GM21786 (cell line): ENCODE measurements around the gene PAX8.
A peak's percentile ranks its signal among the peaks of the same experiment; 100 is the strongest.

Experiments
- ATAC-seq: cut with Tn5 transposase; IDR thresholded peaks from one replicate; pipeline ENCODE4 v1.9.1; 2021; ENCODE audit not compliant: unreplicated experiment

The PAX8 gene

DNA sequence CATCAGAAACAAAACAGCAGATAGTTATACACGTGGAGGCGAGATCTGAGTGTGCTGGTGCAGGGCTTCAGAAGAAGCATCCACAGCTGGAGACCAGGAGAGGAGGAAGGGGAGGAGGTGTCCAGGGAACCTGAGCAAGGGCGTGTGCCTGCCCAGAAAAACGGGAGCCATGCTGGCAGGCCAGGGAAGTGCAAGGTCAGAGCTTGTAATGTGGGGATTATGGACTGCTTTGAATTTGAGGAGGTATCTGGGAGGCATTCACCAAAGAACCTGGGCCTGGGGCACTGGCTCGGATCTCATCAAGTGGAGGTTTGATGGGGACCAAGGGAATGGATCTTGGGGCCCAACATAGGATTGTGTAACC is 92.3 kb downstream of the PAX8 start:
- ATAC-seq: no peak

DNA sequence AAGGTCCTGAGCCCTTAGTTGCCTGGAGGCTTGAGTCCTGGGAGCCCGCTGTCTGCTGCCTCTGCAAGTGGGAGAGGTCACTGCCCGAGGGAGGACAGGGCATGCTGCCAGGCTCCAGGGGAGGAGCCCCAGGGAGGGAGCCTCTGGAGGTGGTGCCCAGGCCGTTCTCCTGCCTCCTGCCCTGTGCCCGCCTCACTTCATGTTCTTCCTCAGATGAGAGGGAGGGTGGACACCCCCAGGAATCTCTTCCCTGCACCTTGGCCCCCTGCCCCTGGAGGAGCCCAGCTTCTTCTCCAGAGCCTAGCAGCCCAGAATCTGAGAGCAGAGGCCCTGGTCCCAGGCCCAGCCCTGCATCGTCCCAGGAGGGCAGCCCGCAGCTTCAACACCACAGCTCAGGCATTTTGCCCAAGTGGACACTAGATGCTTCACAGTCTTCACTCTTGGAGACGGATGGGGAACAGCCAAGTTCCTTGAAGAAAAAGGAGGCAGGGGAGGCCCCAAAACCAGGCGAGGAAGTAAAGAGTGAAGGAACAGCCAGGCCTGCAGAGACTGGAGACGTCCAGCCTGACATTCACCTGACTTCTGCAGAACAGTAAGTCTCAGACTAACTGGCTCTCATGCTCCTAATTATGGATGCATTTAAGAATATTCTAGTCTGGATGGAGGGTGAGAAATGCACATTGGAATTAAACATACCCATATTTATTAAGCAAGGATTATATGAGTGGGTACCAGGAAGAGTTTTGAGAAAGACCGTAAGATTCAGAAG is 92.9 kb downstream of the PAX8 start:
- no peak for ATAC-seq

DNA sequence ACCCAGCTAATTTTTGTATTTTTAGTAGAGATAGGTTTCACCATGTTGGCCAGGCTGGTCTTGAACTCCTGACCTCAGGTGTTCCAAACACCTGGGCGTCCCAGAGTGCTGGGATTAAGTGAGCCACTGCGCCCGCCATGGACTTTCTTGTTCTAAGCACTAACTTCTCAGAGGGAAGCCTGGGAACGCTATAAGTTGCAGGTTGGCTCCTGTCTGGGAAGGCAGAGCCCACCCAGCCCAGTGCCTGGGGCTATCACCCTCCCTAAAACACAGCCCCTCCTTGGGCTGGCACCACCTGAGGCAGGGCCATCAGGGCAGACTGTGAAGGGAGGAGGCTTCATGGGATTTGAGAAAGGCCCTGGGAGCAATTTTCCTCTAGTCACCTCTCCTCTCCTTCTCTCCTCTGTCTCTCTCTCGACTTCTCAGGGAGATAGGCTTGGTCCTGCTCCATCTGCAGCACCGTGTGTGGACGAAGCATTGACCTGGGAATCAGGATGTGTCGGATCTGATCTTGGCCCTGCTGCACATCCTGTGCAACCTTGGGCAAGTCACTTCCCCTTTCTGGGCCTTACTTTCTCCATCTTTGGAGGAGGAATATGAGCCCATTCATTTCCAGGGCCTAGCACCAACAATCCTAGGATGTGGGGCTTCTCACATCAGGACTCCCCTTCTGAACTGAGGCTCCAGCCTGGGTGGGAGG is 94.0 kb downstream of the PAX8 start:
- no peak for ATAC-seq

DNA sequence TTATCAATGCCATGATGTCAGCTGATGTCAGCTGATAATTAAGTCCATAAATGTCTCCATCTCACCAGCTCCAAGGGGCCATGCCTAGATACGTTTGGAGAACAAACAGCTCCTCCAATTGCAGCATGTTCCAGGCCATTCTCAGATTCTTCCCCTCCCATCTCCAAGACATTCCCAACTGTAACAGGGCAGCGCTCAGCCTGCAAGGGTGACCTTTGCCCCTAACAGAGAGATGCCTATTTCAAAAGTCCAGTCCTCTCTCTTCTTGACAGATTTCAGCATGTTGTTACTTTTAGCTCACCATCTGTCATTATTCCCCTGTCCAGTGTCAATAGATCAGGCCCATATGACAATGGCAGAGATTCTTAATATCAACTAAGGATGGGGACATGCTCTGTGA is 95.0 kb downstream of the PAX8 start:
- no peak for ATAC-seq

- no peak for ATAC-seq
These were observed 95.5 kb downstream of the PAX8 start for GRCh38 chr2:113183264-113183663.

DNA sequence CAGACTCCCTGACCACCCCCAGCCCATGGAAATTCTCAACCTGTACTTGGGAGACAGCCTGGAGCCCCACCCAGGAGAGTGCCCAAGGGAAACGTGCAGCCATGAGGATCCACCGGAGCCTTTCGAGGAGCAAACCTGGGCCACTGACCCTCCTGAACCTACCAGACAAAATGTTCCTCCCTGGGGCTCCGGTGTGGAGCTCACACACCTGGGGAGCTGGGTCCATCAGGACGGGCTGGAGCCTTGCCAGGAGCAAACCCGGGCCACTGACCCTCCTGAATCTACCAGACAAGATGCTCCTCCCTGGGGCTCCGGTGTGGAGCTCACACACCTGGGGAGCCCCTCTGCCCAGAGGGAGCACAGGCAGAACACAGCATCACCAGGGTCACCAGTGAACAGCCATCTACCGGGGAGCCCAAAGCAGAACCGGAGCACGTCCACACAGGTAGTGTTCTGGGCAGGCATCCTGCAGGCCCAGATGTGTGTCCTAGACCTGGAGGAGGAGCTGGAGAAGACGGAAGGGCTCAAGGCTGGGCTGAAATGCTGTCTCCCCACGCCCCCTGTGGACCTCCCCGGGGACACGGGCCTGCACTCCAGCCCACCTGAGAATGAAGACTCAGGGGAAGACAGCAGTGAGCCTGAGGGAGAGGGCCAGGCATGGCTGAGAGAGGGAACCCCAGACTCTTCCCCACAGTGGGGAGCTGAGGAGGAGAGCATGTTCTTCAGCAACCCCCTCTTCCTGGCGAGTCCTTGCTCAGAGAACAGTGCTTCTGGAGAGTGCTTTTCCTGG is 96.1 kb downstream of the PAX8 start:
- no peak for ATAC-seq

GRCh38 chr2:113181258-113182051 is 97.3 kb downstream of the PAX8 start:
- ATAC-seq: no peak

GRCh38 chr2:113180131-113180946 is 98.4 kb downstream of the PAX8 start:
- ATAC-seq: no peak

DNA sequence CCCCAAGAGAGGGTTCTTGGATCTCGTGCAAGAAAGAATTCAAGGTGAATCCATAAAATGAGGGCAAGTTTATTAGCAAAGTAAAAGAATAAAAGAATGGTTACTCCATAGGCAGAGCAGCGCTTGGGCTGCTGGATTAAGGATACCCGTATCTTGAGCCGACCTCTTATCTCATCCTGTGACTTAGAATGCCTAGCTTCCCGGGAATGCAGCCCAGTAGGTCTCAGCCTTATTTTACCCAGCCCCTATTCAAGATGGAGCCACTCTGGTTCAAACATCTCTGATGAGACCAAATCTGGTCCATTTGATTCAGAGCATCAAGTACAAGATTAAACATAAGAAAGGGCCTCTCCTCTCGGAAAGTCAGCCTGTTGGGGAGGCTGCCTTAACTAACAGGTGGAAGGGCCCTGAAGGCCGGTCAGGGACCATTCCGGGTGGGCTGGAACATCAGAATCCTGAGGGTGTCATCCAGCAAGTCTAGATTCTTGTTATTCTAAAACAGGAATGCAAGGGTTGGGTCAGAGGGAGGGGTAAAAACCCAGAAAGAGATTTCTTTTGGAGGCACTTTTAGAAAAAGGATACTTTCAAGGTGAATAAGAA is 99.2 kb downstream of the PAX8 start:
- no peak for ATAC-seq

- no peak for ATAC-seq
These were observed 99.8 kb downstream of the PAX8 start for GRCh38 chr2:113178891-113179290.

- ATAC-seq: no peak
These were observed 100.5 kb downstream of the PAX8 start for GRCh38 chr2:113178069-113178746.

DNA sequence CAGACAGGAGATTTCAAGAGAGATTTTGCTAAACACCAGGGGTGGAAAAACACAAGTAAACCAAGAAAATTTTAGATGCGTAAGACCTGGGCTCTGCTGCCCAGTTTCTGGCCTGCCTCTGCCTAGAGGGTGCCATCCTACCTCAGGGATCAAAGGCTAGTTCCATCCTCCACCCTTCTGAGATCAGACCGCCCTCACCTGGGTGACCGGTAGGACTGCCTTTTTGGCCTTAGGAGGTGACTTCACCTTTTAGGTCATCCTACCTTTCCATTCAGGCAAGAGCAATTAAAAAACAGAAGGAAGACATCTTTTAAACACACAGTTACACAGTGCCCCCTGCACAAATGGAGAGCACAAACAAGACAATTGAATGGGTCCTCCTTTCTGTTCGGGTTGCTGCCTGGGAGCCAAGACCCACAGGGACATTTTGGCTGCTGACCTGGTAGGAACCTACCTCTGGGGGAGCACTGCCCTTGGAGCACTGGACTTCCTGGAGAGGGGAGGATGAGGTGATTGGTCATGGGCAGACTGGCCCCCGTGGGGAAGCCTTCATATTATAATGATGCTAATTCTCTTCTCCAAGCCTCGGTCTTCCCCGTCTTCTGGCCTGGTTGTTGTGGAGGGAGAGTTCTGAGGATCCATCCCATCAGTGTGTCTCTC is 101.9 kb downstream of the PAX8 start:
- no peak for ATAC-seq

DNA sequence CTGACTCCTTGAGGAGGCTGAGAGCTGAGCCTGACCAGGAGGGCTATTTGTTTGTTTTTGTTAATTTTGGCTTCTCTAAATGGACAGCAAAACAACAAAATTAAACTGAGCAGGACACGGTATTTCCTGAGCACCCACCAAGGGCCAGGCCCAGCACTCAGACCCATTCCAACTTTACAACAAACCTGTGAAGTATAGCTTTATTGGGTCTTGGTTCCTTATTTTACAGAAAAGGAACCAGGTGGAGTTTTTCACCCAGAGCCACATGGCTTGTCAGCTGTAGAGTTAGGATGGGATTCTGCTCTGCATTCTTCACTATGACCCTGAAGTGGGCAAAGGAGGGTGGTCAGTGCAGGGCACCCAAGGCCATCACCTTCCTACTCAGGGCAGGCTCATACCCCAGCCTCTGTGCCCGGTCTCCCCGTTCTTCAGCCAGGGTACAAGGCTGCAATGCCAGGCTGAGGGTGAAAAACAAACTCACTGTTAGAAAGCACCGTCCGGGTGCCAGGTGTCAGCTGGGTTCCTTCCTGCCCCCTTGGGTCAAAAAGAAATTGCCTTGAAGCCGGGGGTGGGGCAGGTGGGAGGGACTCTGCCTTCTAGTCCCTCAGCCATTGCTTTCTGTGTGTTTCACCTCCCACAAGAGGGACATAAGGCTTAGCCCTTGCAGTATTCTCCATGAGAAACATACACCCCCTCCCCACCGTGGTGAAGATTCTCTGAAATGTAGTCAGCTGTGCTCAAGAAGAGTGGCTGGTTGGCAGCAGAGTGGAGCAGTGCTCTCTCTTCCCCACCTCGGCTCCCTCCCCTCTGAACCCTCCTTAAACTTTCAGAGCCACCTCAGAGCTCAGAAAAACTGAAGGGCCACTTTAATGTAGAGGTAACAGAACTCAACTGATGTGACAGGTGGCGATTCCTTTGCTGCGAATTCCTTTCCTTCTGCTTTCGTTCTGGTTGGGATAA is 102.7 kb downstream of the PAX8 start:
- no peak for ATAC-seq

DNA sequence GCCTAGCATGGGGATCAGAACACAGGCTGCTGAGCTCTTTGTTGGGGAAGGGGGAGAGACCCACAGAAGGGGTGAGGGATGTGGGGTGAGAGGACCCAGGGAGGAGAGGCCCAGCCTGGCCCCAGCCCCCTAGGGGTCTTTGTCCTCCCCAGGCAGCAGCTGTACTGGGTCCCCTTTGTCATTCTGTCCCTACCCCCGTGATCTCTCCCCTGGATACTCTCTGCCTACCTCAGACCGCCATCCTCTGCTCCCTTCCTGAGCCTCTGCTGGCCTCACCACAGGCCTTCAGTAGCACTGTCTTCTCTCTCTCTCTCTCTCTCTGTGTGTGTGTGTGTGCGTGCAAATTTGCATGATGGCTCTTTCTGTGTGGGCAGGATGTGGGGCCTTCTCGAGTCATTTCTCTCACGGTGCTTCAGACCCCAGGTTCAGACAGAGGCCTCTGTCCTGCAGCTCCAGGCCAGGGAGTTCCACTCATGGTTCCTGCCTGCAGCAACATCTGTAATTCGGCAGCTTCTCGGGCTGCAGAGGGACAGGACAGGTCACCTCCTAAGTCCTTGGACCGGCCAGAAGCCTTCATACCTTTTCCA is 103.6 kb downstream of the PAX8 start:
- peak; percentile 64 for ATAC-seq

- ATAC-seq: no peak
These were observed 104.4 kb downstream of the PAX8 start for GRCh38 chr2:113174376-113174750.

DNA sequence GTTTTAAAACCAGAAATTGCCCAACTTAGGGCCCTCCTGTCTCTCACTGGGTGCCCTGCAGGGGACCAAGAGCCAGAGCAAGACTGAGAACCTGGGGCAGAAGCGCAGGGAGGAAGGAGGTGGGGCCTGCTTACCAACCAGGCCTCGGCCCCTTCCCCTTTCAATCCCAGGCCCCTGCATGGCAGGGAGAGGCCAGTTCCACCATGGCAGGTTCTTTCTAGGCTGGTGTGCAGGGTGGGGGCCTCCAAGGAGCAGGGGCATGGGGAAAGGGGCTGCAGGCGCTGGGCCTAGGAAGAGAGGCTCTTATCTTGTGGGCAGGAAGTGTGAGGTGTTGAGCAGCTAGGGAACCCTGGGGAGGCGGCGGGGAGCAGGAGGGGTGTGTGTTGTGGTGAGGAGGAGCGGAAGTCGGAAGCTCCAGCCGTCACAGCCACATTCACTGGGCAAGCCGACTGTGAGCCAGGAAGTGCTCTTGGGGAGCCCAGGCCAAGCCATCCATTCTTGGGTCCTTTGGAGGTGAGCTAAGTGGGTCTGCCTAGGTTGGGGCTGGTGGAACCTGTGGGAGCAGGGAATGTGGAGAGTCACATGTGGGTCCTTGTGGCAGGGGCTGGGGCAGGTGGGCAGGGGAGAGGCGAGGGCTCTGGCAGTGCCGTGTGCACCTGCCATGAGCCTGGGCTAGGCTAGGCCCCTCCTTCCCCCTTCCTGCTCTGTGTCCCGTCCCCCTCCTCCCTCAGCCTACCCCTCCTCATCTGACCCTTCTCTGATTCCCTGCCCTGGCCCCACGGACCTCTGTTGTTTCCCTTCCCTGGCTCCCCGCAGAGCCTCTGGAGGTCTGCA is 105.0 kb downstream of the PAX8 start, which contains the start of gene PSD4:
Gene PSD4 (plus strand): TSS at position 430 of the 834 bp plus-strand sequence. CDS start 8,486 bp downstream, outside the sequence.
- peak; percentile 84 for ATAC-seq
